SK-N-MC (cell line): ENCODE results near the gene AUTS2.

Experiments used
- EZH2 ChIP-seq: fragments of 200-600 bp; sonication (generic); IDR thresholded peaks from one replicate; pipeline ENCODE4 v1.6.1; 2017; ENCODE audit warnings: antibody characterized with exemption
- FOXP2 ChIP-seq: optimal IDR thresholded peaks from 2 replicates; pipeline ENCODE3; 2011; ENCODE audit warnings: mild to moderate bottlenecking, moderate library complexity; ENCODE audit not compliant: insufficient read depth; ENCODE audit errors: extremely low read length, control extremely low read depth
- POLR2AphosphoS5 ChIP-seq: IDR thresholded peaks from 2 replicates; pipeline ENCODE4 v1.6.1; 2012; ENCODE audit warnings: mild to moderate bottlenecking, low read depth, low read length, borderline replicate concordance

- TF ChIP-seq POLR2AphosphoS5: no peak
- no peak for TF ChIP-seq EZH2
- no peak for TF ChIP-seq FOXP2
Measured at GRCh38 chr7:69651101-69651590, 52.9 kb downstream of the AUTS2 start.
